GM13977 (cell line): ENCODE measurements around the gene PKNOX2.

Source experiments
- DNase-seq: peaks from one replicate; pipeline ENCODE4 v3.0.0; 2012; ENCODE audit warnings: low spot score
- in situ Hi-C: fragments of 300-500 bp; cut with MboI; formaldehyde crosslinking; loops from one replicate; pipeline ENCODE4 v1.12.0; 2022; ENCODE audit warnings: low sequenced_read_pairs, low pct_unique_long_range_greater_than_20kb, mixed read lengths, inconsistent platforms; ENCODE audit not compliant: unreplicated experiment
- TF ChIP-seq, protein P1 (sequence below): IDR thresholded peaks from 2 replicates; pipeline ENCODE4 v1.5.1; 2012; ENCODE audit warnings: mild to moderate bottlenecking, control low read depth; ENCODE audit not compliant: insufficient read depth; ENCODE audit errors: extremely low read depth, missing control alignments

The PKNOX2 gene

DNA sequence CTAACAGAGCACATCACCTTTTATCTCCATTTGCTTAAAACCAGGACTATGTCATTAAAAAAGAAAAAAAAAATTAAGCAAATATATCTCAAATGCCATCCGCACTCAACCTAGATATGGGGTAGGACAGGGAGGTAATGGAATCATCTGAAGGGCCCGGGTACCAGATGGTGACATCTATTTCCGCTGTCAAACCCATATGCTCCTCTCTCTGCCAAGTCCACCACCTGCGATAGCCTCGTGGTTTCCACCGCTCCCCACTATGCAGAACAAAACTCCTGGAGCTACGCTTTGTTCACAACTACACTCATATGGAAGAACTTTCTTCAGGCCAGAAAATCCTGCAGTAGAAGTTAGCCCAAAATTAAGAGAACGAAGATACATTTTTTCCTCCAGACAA is 300.1 kb downstream of the PKNOX2 start:
- no peak for DNase-seq
- TF ChIP-seq, protein P1, sequence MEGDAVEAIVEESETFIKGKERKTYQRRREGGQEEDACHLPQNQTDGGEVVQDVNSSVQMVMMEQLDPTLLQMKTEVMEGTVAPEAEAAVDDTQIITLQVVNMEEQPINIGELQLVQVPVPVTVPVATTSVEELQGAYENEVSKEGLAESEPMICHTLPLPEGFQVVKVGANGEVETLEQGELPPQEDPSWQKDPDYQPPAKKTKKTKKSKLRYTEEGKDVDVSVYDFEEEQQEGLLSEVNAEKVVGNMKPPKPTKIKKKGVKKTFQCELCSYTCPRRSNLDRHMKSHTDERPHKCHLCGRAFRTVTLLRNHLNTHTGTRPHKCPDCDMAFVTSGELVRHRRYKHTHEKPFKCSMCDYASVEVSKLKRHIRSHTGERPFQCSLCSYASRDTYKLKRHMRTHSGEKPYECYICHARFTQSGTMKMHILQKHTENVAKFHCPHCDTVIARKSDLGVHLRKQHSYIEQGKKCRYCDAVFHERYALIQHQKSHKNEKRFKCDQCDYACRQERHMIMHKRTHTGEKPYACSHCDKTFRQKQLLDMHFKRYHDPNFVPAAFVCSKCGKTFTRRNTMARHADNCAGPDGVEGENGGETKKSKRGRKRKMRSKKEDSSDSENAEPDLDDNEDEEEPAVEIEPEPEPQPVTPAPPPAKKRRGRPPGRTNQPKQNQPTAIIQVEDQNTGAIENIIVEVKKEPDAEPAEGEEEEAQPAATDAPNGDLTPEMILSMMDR: no peak
- in situ Hi-C loops: no loop called here

DNA sequence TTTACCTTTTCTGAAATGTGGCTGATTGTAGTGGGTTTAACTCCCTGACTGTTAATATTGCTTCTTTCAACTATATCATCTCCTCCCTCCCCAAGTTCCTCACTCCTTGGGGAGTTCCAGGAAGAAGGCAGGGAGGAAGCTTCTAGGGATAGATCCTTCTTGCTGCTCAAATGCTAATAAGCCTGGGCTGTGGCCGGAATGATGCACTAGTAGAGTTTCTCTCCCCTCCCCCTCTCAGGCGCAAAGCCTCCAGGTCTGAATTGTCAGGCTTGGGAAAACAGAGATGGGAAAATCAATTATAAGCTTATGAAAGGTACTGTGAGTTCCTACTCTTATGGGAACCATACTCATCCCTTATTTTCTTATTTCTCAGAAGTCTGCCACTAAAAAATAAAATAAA is 300.7 kb downstream of the PKNOX2 start:
- in situ Hi-C loops: no loop called here
- no peak for DNase-seq
- TF ChIP-seq, protein P1: no peak

DNA sequence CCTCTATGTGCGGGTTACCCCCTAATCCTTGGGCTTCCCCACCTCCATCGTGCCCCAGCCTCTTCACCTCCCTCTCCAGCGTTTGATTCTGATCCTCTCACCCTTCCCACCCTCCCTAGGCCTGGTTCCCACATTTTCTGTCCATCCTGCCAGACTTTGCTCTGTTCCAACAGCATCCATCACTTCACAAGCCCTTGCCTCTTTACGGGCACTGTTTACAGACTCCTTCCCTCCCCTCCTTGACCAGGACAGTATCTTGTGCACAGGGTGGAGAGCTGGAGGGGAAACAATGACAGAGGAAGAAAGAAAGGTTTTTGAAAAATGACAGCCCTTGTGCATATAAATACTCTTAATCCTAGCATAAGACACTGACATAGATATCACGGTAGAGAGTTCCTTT is 301.1 kb downstream of the PKNOX2 start:
- TF ChIP-seq, protein P1: no peak
- in situ Hi-C loops: no loop called here
- no peak for DNase-seq

DNA sequence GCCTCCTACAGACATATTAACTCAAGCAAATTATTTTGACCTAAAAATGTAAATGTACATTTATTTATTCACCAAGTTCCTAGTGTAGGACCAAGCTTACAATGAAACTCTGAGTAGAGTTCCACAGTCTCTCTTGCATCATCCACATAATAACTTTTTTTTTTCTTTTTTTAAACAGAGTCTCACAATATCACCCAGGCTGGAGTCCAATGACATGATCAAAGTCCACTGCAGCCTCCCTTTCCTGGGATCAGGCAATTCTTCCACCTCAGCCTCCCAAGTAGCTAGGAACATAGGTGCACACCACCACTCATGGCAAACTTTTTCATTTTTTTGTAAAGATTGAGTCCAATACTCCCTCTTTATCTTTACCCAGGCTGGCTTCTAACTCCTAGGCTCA is 303.5 kb downstream of the PKNOX2 start:
- no peak for DNase-seq
- TF ChIP-seq, protein P1: no peak
- in situ Hi-C loops: no loop called here

DNA sequence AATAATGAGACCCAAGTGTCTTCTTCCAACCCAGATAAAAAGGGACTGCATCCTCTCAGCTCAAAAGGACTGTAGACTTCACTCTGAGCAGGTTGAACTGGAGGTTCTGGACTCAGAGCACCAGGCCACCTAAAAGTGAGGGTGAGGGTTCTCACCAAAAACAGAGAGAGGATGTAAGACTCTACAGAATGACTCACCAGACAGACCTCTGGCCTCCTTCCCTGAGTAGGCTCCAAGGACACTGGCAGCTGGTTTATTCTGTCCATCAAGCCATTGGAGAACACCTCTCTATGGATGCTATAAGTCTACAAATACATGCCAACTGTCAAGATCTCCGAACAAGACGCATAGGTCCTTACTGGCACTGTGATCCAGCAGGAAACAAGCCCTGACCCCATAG is 304.3 kb downstream of the PKNOX2 start:
- in situ Hi-C loops: no loop called here
- TF ChIP-seq, protein P1: no peak
- DNase-seq: no peak

DNA sequence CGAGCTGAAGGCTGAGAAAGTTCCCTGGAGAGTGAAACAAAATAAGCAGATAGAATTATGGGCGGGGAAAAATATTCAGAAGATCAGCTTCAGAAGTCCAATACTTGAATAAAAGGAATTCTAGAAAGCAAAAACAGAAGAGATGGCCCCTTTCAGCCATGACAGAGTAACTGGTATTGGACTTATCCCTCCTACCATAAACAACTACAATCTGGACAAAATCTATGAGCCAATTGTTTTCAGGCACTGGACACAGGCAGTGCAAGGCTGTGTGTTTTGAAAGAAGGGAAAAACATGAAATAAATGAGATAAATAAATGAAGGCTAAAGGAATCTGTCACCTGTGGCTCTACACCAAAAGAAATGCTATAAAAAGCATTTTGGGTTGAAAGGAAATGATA is 305.8 kb downstream of the PKNOX2 start:
- TF ChIP-seq, protein P1: no peak
- in situ Hi-C loops: no loop called here
- DNase-seq: no peak

DNA sequence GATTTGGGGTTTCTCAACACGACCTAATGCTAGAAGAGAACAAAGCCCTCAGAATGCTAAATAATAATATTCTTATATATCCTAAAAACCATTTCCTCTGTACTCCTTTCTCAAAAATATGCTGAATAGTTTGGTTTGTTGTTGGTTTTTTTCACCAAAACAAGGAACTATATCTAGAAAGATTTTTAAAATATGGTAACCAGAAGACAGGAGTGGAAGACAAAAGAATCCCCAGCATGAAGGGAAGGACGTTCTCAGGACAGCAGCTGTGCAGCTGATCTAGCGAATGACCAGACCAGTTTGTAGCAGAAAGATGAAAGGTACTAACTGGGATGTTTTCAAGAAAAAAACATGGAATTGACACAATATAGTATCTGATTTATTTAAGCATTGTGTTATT is 312.2 kb downstream of the PKNOX2 start:
- DNase-seq: no peak
- in situ Hi-C loops: no loop called here
- TF ChIP-seq, protein P1: no peak
